ACHN (cell line): ENCODE results near the gene NCBP2L.

ENCODE experiments used
- DNase-seq: peaks from one replicate; pipeline ENCODE4 v3.0.0-alpha.2; 2015
- in situ Hi-C: cut with HindIII; loops from 2 replicates; pipeline ENCODE4 v1.10.0; 2017; ENCODE audit warnings: low sequenced_read_pairs, low pct_ligation_motif_present, low pct_unique_long_range_greater_than_20kb

The NCBP2L gene

GRCh38 chrX:107750263-107750662 is 27.3 kb upstream of the NCBP2L start:
- in situ Hi-C loops, result no loop called here
- no peak for DNase-seq

GRCh38 chrX:107750861-107751445 is 26.6 kb upstream of the NCBP2L start:
- in situ Hi-C loops, result no loop called here
- no peak for DNase-seq

- no peak for DNase-seq
- in situ Hi-C loops, result no loop called here
These were observed 25.5 kb upstream of the NCBP2L start for GRCh38 chrX:107752043-107752442.

GRCh38 chrX:107752714-107753113 is 24.8 kb upstream of the NCBP2L start:
- in situ Hi-C loops, result no loop called here
- no peak for DNase-seq

GRCh38 chrX:107753187-107753586 is 24.3 kb upstream of the NCBP2L start:
- no peak for DNase-seq
- in situ Hi-C loops, result no loop called here

- in situ Hi-C loops, result no loop called here
- DNase-seq, result no peak
These were observed 21.8 kb upstream of the NCBP2L start for GRCh38 chrX:107755721-107756120.

- in situ Hi-C loops, result no loop called here
- no peak for DNase-seq
These were observed 19.2 kb upstream of the NCBP2L start for GRCh38 chrX:107758231-107758766.

- in situ Hi-C loops, result no loop called here
- DNase-seq, result no peak
These were observed 17.0 kb upstream of the NCBP2L start for GRCh38 chrX:107760304-107761077.

- in situ Hi-C loops, result no loop called here
- DNase-seq, result no peak
These were observed 13.9 kb upstream of the NCBP2L start for GRCh38 chrX:107763647-107764046.

GRCh38 chrX:107764845-107765608 is 12.5 kb upstream of the NCBP2L start:
- DNase-seq, result no peak
- in situ Hi-C loops, result no loop called here

GRCh38 chrX:107766470-107767150 is 10.9 kb upstream of the NCBP2L start:
- in situ Hi-C loops, result no loop called here
- peak; percentile 37 for DNase-seq

GRCh38 chrX:107768051-107768450 is 9.5 kb upstream of the NCBP2L start:
- no peak for DNase-seq
- in situ Hi-C loops, result no loop called here

- in situ Hi-C loops, result no loop called here
- no peak for DNase-seq
These were observed 7.8 kb upstream of the NCBP2L start for GRCh38 chrX:107769581-107770317.

GRCh38 chrX:107773206-107773605 is 4.3 kb upstream of the NCBP2L start:
- no peak for DNase-seq

GRCh38 chrX:107773906-107774435 is 3.6 kb upstream of the NCBP2L start:
- DNase-seq, result no peak
- in situ Hi-C loops, result no loop called here

More at GRCh38 chrX:107773206-107773605, 4.3 kb upstream of the NCBP2L start:
- in situ Hi-C loops, result no loop called here

GRCh38 chrX:107775000-107775733 is 2.4 kb upstream of the NCBP2L start:
- in situ Hi-C loops, result no loop called here
- no peak for DNase-seq

- in situ Hi-C loops, result no loop called here
- peak; percentile 72 for DNase-seq
These were observed 1.6 kb upstream of the NCBP2L start, which contains the start of gene TSC22D3 for GRCh38 chrX:107775734-107776511. Gene TSC22D3, minus strand, starts transcription at chrX:107775787. Its CDS starts 368 bp downstream, at chrX:107775419.
